Transverse colon (tissue), 4 donors: ENCODE measurements around the gene LTB. TPM values are rescaled to one million over a fixed set of nuclear protein-coding genes. Genes with fewer than 3 reads are reported as not detected.
"Not testable (repeated sequence)": the region's sequence is repeated elsewhere in the genome, so short reads cannot be mapped to it uniquely, and the experiment has no call there.

Experiments used
- DNase-seq: peaks from one replicate; pipeline ENCODE4 v3.0.0-alpha.2; 2019
- H3K27ac ChIP-seq, 4 donors: fragments of 200-600 bp; sonication (generic); 2 replicates each; pipeline ENCODE4 v1.5.1; 2016 to 2018; ENCODE audit warnings: inconsistent platforms in 4 of 4
- H3K27me3 ChIP-seq: fragments of 200-600 bp; sonication (generic); 2 replicates; pipeline ENCODE4 v1.5.1; 2017; ENCODE audit warnings: inconsistent platforms
- H3K36me3 ChIP-seq, 4 donors: fragments of 200-600 bp; sonication (generic); 2 replicates each; pipeline ENCODE4 v1.5.1; 2017 to 2019; ENCODE audit warnings: inconsistent platforms in 4 of 4
- H3K4me1 ChIP-seq, 4 donors: fragments of 200-600 bp; sonication (generic); 2 replicates each; pipeline ENCODE4 v1.5.1; 2017 to 2020; ENCODE audit warnings: inconsistent platforms in 4 of 4
- H3K4me3 ChIP-seq, 4 donors: fragments of 200-600 bp; sonication (generic); 1 replicate in 1 of 4; 2 replicates in 3 of 4; pipeline versions ENCODE4 v1.5.1 to v1.6.1; 2017 to 2019; ENCODE audit warnings: inconsistent platforms in 4 of 4
- H3K9me3 ChIP-seq, 2 donors: fragments of 200-600 bp; sonication (generic); 2 replicates each; pipeline ENCODE4 v1.5.1; 2017 to 2019; ENCODE audit warnings: inconsistent platforms in 2 of 2
- EP300 ChIP-seq: sonication (generic); formaldehyde crosslinking; IDR thresholded peaks from one replicate; pipeline ENCODE4 v1.6.1; 2017; ENCODE audit warnings: antibody characterized with exemption, low read depth
- POLR2A ChIP-seq: fragments of 450-650 bp; IDR thresholded peaks from one replicate; pipeline ENCODE4 v1.6.1; 2016; ENCODE audit warnings: antibody characterized with exemption, mild to moderate bottlenecking, moderate library complexity
- POLR2AphosphoS5 ChIP-seq, 3 donors: sonication (generic); formaldehyde crosslinking; IDR thresholded peaks; one replicate each; pipeline ENCODE4 v1.6.1; 2016; ENCODE audit warnings: antibody characterized with exemption in 3 of 3
- WGBS, 2 donors: methylation state at CpG; one replicate each; pipeline ENCODE4 v1.1.5; 2018; ENCODE audit warnings: low coverage in 1 of 2; 5-methylcytosine and 5-hydroxymethylcytosine counted together
- in situ Hi-C, 4 donors: fragments of 200-750 bp; cut with MboI; loops; one replicate each; pipeline versions ENCODE4 v1.15.0 to v1.15.1; 2017; ENCODE audit warnings: low sequenced_read_pairs in 3 of 4, low pct_ligation_motif_present in 1 of 4, low pct_unique_long_range_greater_than_20kb in 1 of 4
- intact Hi-C: fragments of 100-400 bp; cut with DNase I; formaldehyde crosslinking; loops from one replicate; pipeline ENCODE4 v1.15.1; 2023; ENCODE audit warnings: low total_unique reads
- total RNA-seq, 4 donors: library from RNA; depleted of rRNA; stranded (reverse); fragments of >200 nt; gene quantifications; one replicate each; pipeline ENCODE4 v1.1.0, GENCODE V29; 2016
- TF ChIP-seq, protein P1 (sequence below), 5 experiments: fragments of 200-600 bp in 3 of 5; fragments of 450-650 bp in 2 of 5; sonication (generic) in 3 of 5; IDR thresholded peaks; 1 replicate in 2 of 5; 2 replicates in 3 of 5; pipeline ENCODE4 v1.5.1; 2016 to 2017; ENCODE audit warnings: antibody characterized with exemption in 5 of 5, inconsistent platforms in 3 of 5, mild to moderate bottlenecking in 2 of 5, moderate library complexity in 1 of 5

Gene LTB
- total RNA-seq, 4 donors from 2014 or later, result 7.6 to 34.8 TPM; not detected in 2

DNA sequence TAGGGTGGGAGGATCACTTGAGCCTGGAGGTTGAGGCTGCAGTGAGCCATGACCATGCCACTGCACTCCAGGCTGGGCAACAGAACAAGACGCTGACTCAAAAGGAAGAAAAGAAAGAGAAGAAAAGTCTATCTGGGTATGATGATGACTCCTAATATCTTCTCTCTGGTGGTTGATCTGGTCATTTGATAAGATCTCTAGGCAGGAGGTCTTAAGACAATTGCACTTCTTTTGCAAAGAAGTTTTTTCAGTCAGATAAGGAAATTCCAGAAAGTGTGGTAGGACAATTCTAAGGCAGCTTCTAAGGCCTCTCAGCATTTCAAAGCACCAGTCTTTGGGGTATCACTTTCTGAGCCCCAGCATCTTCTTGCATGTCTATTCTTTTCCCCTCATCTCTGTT lies 25.1 kb upstream of the LTB start:
- Histone ChIP-seq H3K4me1 (no peaks in the 10 kb centered on the region), H3K9me3 (no peaks in the 10 kb centered on the region), H3K27me3 (no peaks in the 10 kb centered on the region), H3K4me3 (no peak overlapping the region), H3K36me3 (no peaks in the 10 kb centered on the region), H3K27ac (no peak overlapping the region)
- in situ Hi-C loops, result no loop called here
- WGBS, 2 donors, result 80% methylated on average over 1 of the region's 1 CpG
- intact Hi-C loops, result no loop called here
- DNase-seq, result no peak
- TF ChIP-seq, protein P1, sequence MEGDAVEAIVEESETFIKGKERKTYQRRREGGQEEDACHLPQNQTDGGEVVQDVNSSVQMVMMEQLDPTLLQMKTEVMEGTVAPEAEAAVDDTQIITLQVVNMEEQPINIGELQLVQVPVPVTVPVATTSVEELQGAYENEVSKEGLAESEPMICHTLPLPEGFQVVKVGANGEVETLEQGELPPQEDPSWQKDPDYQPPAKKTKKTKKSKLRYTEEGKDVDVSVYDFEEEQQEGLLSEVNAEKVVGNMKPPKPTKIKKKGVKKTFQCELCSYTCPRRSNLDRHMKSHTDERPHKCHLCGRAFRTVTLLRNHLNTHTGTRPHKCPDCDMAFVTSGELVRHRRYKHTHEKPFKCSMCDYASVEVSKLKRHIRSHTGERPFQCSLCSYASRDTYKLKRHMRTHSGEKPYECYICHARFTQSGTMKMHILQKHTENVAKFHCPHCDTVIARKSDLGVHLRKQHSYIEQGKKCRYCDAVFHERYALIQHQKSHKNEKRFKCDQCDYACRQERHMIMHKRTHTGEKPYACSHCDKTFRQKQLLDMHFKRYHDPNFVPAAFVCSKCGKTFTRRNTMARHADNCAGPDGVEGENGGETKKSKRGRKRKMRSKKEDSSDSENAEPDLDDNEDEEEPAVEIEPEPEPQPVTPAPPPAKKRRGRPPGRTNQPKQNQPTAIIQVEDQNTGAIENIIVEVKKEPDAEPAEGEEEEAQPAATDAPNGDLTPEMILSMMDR (IDR thresholded peaks at IDR 0.05), result no peak
- TF ChIP-seq POLR2AphosphoS5 (IDR thresholded peaks at IDR 0.05), result no peak
- TF ChIP-seq EP300, result no peak
- no peak for TF ChIP-seq POLR2A

DNA sequence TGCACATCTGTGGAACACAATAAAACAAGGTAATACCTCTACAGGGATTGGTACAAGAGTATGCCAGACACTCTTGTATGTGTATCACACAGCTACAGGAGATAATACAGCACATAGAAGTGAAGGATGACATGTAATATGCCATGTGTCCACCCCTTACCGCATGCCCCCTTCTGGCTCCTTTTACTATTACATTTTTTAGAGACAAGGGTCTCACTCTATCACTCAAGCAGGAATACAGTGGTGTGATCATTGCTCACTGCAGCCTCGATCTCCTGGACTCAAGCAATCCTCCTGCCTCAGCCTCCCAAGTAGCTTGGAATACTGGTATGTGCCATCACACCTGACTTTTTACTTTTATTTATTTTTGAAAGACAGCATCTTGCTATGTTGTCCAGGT lies 14.8 kb upstream of the LTB start:
- 0 to 23% methylated on average over 1 to 2 of the region's 2 CpGs for WGBS, 2 donors
- no peak for DNase-seq

DNA sequence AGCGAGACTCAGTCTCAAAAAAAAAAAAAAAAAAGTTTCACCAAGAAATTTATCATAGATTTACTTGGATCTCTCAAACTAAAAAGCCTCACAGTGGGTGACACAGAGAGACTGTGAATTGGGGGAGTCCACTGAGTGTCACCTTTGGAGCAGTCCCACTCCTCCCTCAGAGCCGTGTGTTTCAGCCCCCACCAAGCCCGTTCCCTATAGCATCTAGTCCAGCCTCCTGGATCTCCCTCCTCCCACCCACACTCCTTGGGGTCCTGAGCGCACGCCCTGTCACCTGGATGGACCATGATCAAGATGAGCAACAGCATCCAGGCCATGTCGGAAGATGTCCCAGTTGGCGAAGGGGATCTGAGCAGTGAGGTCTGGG lies 10.2 kb upstream of the LTB start:
- WGBS, 2 donors, result 60 to 87% methylated on average over 2 to 7 of the region's 7 CpGs
- in situ Hi-C loops (loop anchor here in 1 of 4 donors (10.0 kb wide), 1 partner anchor 48 kb away; the partner anchor contains the start of genes ATP6V1G2, DDX39B and NFKBIL1), intact Hi-C loops (no loop called here)
- H3K27me3 ChIP-seq, result no peaks in the 10 kb centered on the region
- TF ChIP-seq, protein P1 (IDR thresholded peaks at IDR 0.05), result no peak
- TF ChIP-seq POLR2A, result no peak
- no peak for TF ChIP-seq POLR2AphosphoS5 (IDR thresholded peaks at IDR 0.05)
- TF ChIP-seq EP300, result no peak
- H3K9me3 ChIP-seq, result no peaks in the 10 kb centered on the region
- no peaks in the 10 kb centered on the region for H3K36me3 ChIP-seq
- peaks cover 0 to 4% (median 0%) of the 10 kb centered on the region in 4 donors for H3K4me1 ChIP-seq
- no peak overlapping the region for H3K4me3 ChIP-seq
- DNase-seq, result no peak
- no peak overlapping the region for H3K27ac ChIP-seq

More for the DNA sequence above, 14.8 kb upstream of the LTB start:
- intact Hi-C loops (no loop called here), in situ Hi-C loops (loop anchor here in 3 of 4 donors (5.0 to 10.0 kb wide), 2 partner anchors 50 to 52 kb away; partner anchors contain the start of genes ATP6V1G2 (in 3 of the 3), NFKBIL1 (in 3 of the 3) and DDX39B (in 1 of the 3))
- Histone ChIP-seq H3K4me1 (no peaks in the 10 kb centered on the region), H3K9me3 (no peaks in the 10 kb centered on the region), H3K36me3 (no peaks in the 10 kb centered on the region), H3K4me3 (no peak overlapping the region), H3K27me3 (no peaks in the 10 kb centered on the region), H3K27ac (no peak overlapping the region)
- no peak for TF ChIP-seq POLR2A
- no peak for TF ChIP-seq EP300
- no peak for TF ChIP-seq POLR2AphosphoS5 (IDR thresholded peaks at IDR 0.05)
- TF ChIP-seq, protein P1 (IDR thresholded peaks at IDR 0.05), result peak; percentile 8 to 45 (median 31)

DNA sequence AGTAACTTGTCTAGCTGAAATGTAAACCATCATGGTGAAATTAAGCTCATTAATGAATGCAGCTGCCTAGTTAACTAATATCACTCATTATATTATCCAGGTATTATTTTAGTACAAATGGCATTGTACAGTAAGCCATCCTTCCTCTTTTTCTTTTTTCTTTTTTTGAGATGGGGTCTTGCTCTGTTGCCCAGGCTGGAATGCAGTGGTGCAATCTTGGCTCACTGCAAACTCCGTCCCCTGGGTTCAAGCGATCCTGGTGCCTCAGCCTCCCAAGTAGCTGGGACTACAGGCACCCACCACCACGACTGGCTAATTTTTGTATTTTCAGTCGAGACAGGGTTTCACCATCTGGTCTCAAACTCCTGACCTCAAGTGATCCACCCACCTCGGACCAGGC lies 8.5 kb upstream of the LTB start:
- H3K4me3 ChIP-seq, H3K9me3 ChIP-seq, H3K27ac ChIP-seq, H3K36me3 ChIP-seq, H3K27me3 ChIP-seq, intact Hi-C loops, DNase-seq: not testable (repeated sequence)
- peaks cover 0 to 12% (median 0%) of the 10 kb centered on the region in 4 donors for H3K4me1 ChIP-seq
- in situ Hi-C loops, result loop anchor here in 1 of 4 donors (10.0 kb wide), 1 partner anchor 46 kb away; the partner anchor contains the start of genes ATP6V1G2, DDX39B and NFKBIL1
- 85% methylated on average over 5 of the region's 5 CpGs; no CpG with 5 or more reads in 1 of the 2 donors for WGBS, 2 donors
